Measurements from ENCODE around the gene TRIM46.
A peak's percentile ranks its signal among the peaks of the same experiment; 100 is the strongest.
"Not testable (repeated sequence)": the region's sequence is repeated elsewhere in the genome, so short reads cannot be mapped to it uniquely, and the experiment has no call there.

Gene TRIM46

DNA sequence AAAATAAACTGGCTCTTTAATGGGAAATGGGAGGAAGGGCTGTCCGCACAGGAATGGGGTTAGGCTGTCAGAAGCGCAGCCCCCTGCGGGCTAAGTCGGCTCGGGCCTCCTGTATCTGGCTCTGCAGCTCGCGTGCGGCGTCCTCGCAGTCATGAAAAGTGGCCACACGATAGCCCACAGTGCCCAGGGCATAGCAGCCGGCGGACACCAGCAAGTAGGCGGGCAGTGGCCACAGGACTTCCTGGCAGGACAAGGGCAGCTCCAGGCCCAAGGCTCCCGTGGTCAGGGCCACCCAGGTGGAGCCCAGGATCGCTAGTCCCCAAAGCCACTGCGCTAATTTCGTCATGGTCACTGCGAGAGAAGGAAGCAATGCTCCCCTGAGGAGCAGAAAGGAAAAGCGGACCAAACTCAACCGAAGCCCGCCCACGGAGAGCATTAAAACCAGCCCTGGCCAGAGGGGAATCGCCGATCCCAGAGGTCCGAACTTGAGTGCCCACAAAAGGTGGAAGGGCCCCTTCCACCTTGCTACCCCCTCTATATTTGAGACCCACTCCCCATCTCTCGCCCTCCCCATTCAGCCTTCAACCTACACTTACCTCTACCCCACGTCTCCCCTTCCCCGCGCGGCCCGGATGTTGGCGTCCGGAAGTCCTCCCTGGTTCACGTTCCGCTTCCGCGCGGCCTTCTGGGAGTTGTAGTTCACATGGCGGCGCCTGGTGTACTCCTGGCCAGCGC lies 33.6 kb upstream of the TRIM46 start, which contains the start of gene DPM3:
DPM3 (minus strand) TSS at position 637 of the 735 bp plus-strand sequence; CDS start at position 346, 291 bp downstream.
- DNase-seq: peak; percentile 67 to 85 (median 79)

DNA sequence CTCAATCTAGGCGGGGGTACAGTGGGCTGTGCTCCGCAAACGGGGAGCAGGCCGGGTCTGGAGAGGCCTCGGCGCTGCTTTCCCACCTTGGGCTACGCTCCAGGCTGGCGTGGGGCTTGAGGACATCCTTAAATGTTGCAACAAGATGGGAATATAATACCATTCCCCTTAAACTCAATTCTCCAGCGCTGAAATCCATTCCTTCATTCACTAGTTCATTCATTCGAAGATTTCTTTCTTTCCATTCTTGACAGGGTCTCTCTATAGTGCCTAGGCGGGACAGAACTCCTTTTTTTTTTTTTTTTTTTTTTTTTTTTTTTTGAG lies 33.1 kb upstream of the TRIM46 start:
- DNase-seq: no peak

DNA sequence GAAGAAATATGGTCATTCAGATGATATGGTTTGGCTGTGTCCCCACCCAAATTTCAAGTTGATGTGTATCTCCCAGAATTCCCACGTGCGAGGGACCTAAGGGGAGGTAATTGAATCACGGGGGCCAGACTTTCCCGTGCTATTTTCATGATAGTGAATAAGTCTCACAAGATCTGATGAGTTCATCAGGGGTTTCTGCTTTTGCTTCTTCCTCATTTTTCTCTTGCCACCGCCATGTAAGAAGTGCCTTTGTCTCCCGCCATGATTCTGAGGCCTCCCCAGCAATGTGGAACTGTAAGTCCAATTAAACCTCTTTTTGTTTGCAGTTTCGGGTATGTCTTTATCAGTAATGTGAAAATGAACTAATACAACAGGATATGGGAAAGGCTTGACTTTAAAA lies 31.9 kb upstream of the TRIM46 start:
- DNase-seq: no peak

DNA sequence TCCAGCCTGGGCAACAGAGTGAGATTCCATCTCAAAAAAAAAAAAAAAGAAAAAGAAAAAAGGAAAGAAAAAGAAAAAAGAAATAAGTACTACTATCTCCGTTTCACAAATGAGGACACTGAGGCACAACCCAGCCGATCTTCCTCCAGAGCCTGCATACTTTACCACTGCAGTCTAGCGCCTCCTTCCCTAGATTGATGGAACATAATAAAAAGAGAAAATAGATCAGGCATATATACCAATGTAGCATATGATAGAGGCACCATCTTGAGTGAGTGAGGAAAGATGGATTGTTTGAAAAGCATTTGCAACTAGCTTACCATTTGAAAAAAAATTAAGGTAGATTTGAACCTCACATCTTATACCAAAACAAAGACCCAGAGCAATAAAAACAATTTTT lies 28.2 kb upstream of the TRIM46 start:
- DNase-seq: no peak

DNA sequence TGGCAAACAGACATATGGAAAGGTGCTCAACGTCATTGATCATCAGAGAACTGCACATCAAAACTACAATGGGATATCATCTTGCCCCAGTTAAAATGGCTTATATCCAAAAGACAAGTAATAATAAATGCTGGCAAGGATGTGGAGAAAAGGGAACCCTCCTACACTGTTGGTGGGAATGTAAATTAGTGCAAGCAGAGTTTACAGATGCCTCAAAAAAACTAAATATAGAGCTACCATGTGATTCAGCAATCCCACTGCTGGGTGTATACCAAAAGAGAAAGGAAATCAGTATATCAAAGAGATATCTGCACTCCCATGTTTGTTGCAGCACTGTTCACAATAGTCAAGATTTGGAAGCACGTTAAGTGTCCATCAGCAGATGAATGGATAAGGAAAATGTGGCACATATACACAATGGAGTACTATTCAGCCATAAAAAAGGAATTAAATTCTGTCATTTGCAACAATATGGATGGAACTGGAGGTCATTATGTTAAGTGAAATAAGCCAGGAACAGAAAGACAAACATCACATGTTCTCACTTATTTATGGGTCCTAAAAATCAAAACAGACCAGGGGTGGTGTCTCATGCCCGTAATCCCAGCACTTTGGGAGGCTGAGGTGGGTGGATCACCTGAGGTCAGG lies 17.5 kb upstream of the TRIM46 start:
- DNase-seq: not testable (repeated sequence)

DNA sequence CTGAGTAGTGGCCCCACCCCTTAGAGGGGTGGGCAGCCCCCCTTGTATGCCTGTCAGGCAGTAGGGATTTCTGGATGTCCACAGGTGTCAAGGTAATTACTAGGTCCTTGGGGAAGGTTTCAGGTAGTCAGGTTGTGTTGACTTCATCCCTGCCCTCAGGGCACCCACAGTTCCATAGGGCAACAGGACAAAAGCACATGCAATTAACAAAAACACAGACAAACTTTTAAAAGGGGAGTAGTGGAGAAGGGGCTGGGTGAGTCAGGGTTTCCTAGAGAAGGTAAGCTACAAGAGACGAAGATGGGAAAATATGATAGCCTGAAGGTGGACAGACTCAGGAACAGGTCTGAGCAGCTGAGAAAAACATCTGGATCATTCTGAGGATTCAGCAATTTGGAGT lies 14.7 kb upstream of the TRIM46 start:
- DNase-seq: no peak

DNA sequence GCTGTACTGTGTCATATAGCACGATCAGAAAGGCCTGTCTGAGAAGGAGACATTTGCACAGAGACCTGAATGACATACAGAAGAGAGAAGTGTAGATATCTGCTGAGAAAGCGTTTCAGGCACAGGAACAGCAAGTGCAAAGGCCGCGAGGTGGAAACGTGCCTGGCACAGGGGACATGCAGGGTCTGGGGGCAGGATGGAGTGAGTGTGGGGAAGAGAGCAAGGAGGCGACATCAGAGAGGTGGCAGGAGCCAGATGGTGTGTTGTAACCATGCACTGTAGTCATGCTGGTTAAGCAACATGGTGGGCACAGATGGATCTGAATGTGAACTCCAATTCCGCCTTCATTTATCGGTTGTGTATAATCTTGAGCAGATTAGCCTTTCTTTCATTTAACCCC lies 13.5 kb upstream of the TRIM46 start:
- no peak for DNase-seq

DNA sequence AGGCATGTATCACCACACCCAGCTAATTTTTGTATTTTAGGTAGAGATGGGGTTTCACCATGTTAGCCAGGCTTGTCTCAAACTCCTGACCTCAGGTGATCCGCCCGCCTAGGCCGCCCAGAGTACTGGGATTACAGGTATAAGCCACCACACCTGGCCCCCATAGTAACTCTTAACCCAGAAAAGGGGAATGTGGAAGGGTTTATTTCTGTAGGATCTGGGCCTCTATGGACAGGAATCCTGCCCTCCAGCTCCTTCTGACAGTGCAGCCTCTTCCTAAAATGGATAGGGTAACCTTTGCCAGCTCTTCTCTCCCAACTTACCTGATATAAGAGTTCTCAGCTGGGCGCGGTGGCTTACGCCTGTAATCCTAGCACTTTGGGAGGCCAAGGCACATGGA lies 11.0 kb upstream of the TRIM46 start:
- not testable (repeated sequence) for DNase-seq

DNA sequence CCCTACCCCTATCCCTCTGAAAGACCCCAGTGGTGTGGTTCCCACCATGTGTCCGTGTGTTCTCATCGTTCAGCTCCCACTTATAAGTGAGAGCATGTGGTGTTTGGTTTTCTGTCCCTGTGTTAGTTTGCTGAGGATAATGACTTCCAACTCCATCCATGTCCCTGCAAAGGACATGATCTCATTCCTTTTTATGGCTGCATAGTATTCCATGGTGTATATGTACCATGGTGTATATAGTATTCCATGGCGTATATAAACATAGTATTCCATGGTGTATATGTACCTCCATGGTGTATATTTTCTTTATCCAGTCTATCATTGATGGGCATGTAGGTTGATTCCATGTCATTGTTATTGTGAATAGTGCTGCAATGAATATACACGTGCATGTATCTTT lies 9.9 kb upstream of the TRIM46 start:
- DNase-seq: not testable (repeated sequence)

DNA sequence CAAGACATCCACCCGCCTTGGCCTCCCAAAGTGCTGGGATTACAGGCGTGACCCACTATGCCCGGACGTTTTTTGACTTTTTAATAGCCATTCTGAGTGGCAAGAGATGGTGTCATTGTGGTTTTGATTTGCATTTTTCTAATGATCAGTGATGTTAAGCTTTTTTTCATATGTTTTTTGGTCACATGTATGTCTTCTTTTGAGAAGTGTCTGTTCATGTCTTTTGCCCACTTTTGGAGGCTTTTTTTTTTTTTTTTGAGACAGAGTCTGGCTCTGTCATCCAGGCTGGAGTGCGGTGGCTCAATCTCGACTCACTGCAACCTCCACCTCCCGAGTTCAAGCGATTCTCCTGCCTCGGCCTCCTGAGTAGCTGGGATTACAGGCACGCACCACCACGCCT lies 9.0 kb upstream of the TRIM46 start:
- not testable (repeated sequence) for DNase-seq

DNA sequence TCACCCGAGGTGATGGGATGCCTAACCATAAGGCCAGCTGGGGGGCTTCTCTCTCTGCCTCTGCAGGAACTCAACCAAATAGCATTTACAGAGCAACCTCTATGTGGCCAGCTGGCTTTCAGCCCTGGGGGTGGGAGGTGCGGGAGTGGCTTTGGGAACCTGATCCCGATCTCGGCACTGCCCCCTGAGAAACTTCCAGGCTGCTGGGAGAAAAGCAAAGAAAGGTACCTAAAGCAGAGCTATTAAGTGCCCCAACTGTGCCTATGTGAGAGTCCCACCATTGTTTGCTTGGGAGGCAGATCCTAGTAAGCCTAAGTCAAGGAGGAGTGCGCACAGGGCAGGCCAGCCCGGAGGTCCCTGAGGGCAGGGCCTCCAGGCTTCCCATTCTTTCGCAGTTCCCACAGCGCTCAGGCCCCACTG lies 7.6 kb upstream of the TRIM46 start:
- no peak for DNase-seq

DNA sequence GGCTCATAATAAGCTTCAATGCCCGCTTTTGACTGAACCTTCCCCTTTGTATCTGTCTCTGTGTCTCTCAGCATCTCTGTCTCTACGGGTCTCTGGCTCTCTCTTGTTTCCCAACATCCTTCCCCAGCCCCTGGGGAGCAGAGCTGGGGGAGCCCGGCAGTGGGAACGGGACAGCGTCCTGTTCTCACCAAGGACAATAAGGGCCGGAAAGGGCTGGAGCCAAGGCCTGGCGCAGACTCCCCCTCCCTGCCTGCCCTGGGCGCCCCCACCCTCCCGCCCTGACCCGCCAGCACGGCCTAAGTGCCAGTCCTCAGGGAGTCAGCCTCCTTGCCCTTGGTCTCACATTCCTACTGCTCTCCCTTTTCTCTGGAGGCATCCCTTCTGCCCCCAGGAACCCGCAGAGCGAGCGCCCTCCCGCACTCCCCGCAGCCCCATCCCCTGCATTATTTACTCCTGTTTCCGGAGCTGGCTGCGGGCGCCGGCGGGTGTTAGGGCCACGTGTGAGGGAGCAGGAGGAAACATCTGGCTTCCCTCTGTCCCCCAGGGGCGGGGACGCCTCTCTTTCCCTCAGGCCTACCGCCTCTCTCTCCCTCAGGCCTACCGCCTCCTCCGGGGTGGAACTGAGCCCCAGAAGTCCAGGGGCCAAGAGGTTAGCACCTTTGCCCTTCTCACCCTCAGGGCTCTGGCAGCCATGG lies 7.0 kb upstream of the TRIM46 start:
- no peak for DNase-seq

DNA sequence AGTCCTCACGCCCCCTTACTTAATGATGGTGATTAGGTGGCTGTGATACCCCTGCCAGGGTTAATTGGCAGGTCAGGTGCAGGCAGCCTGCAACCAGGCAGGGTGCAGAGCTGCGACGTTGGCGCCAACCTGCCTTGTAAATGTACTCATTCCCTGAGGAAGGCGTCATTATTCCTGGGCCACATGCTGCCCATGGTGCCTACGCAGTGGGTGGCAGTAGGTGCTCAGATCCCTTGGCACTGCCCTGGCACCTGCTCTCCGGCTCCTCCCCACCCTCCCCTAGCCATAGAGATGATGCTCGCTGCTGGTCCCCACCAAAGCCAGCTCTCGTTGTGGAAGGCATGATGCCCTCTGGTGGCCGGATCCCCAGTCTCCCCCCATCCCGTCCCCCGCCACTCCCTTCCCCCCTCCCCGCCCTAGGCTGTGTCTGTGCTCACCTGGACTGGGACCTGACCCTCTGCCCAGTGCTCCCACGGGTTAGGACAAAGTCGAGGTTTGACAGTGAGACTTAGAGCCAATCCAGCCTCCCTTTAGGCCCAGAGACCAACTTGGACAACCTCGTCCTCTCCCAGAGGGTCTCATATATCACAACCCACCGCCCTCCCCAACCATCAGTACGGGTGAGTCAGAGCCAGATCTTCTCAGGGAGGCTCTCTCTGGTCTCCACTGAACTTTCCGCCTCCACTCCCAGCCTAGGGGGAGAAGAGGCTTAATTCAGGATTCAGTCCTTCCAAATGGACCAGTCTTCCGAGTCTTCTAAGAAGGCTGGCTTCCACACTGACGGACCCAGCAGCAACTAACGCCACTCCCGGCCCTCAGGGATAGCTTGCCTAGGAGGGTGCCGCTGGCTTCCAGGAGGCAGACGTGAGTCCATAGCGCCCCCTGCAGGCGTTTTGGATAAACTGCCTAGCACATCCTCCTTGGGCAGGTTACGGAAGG lies 6.2 kb upstream of the TRIM46 start:
- DNase-seq: peak; percentile 62 to 88 (median 78)

DNA sequence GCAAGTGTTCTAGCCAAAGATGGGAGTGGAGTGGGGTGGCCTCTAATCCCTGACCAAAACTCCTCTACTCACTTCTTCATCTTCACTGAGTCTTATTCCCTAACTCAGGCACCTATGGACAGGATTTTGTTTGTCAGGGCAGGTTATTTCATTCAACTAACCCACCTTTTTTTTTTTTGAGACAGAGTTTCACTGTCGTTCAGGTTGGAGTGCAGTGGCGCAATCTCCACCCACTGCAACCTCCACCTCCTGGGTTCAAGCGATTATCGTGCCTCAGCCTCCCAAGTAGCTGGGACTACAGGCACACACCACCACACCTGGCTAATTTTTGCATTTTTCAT lies 5.6 kb upstream of the TRIM46 start:
- DNase-seq: not testable (repeated sequence)

DNA sequence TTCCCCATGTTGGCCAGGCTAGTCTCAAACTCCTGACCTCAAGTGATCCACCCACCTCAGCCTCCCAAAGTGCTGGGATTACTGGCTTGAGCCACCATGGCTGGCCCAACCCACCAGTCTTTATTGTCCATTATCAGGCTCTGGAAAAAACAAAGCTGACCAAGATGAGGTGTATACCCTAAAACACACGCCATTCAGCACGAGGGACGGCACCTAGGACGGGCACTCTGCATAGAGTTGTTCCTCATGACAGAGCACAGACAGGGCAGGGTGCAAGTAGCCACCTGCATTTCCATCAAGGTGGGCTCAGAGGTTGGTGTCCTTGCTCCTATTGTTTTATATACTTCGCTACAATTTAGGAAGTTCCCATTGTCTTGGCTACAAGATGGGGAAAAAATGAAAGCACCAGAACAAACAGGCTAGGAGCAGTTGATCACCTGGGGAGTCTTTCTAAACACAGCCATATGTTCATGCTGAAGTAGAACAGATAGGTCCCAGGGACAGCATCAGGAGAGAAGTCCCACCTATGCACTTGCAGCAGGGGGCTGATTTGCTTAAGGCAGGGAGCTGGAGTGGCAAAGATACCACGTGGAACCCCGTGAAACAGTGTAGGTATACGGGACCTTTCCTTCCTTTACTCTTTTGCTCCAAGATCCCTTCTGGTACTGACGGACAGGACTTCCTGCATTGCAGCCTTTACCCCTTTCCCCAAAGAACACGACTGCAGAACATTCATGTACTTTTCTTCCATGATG lies 5.0 kb upstream of the TRIM46 start:
- no peak for DNase-seq

DNA sequence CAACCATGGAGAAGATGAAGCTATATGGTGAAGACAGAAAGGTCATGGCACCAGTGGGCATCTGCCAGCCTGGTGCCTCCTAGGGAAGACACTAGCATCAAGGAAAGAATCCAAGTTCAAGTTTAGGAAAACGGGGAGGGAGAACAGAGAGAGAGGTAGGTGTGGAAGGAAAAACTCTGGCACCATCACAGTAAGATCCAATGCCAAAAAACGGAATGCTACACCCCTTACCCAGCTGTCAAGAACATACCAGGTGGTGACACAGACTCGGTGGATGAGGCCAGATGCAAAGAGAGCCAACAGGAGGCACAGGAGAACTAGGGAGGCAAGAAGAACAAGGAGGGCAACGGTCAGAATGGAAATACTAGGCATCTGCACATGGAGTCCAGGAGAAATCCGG lies 4.1 kb upstream of the TRIM46 start:
- DNase-seq: no peak

DNA sequence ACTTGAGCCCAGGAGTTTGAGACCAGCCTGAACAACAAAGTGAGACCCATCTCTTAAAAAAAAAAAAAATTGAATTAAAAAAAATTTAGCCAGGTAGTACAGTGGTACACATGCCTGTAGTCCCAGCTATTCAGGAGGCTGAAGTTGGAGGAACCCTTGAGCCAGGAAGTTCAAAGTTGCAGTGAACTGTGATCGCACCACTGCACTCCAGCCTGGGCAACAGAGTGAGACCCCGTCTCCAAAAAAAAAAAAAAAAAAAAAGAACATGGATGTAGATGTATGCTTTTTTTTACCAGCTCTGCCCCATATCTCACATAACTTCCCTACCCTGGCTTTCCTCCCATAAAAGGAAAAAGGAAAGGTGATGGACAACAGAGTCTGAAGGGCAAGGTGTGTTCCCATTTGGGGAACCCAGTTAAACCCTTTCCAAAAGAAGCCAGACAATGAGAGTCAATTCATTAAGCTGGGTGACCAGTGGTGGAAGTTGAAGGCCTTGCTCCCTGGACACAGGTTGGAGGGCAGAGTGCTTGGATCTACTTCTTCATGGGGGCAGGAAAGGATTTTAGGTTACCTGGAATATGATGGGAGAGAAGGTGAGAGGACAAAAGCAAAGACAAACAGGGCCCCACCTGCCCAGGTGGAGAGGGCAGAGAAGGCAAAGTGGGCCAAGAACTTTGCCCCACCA lies 3.4 kb upstream of the TRIM46 start:
- no peak for DNase-seq

DNA sequence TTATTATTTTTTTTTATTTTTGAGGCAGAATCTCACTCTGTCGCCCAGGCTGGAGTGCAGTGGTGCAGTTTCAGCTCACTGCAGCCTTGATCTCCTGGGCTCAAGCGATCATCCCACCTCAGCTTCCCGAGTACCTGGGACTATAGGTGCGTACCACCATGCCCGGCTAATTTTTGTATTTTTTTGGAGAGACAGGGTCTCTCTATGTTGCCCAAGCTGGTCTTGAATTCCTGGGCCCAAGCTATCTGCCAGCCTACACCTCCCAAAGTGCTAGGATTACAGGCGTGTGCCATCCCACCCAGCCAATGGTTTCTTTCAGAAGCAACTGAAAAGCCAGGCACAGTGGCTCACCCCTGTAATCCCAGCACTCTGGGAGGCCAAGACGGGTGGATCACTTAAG lies 2.8 kb upstream of the TRIM46 start:
- DNase-seq: no peak

DNA sequence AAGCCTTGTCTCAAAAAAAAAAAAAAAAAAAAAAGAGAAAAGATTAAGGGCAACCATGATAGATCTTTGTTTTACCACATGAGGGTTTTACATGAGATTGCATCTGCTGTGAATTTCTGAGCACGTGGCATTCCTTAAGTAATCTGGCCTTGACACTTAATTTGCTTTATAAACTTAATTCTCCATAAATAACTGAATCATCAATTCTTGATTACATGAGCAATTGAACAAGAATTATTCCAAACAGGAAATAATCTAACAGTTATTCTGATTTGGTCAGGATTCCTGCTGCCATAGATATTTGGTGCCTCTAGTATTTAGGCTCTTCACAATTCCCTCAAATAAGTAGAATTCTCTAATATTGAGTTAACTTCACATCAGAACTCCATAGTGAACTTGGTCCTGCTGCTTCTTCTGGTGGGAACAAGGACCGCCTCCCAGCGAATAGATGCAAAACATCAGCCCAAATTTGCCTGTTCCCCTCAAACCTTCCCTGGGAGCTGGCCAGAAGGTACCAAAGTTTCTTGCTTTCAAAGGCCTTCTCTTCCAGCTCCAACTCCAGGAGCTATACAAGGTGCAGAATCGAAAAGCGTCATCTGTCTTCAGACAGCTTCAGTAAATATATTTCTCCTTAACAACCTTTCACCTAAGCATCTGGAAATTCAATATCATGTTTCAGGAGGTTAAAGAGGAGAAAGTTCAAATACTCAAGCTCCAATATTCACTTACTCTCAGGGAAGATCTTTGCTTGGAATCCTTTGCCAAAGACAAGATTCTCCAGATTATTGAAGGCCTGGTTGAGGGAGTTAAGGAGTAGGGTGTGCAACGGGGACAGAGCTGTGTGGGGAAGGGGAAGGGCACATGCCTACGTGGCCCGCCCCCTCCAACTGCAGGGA lies 1.6 kb upstream of the TRIM46 start:
- no peak for DNase-seq

DNA sequence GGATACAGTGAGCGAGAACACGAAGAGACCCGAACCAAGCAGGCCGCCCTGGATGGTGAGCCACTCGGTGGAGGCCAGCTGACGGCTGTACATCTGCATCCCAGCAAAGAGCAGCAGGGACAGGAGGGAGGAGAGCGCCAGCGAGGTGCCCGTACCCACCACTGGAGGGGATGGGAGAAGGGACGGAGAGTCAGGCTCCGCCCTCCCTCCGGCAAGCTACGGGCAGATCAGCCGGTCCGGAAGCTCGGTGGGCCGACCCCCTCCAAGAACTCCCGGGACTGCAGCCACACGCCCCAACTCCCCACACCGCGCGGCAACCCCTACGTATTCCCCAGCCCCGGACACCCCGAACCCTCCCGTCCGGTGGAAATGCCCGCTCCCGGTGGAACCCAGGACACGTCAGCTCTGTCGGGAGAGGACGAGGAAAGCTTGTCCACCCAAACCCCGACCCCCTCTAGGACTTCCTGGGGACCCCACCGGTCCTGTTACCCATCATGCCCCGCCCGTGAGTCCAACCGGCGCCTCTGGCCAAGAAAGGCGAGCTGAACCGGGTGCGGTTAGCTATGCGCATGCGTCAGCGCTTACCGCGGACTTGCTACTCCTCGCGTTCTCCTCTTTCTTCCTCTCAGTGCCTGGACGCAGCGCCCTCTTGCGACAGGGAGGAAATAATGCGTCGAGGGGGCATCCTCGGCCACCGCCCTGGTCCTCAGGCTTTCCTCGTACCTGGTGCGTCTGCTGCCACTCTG lies 744 bp upstream of the TRIM46 start, which contains the start of gene KRTCAP2:
KRTCAP2 (minus strand) TSS at position 573 of the 746 bp plus-strand sequence; CDS start at position 493, 80 bp downstream.
- peak; percentile 86 to 94 (median 91) for DNase-seq
